Liver (tissue), 9 donors: ENCODE measurements around the gene CMTM7. TPM values are rescaled to one million over a fixed set of nuclear protein-coding genes. Genes with fewer than 3 reads are reported as not detected.
A peak's percentile ranks its signal among the peaks of the same experiment; 100 is the strongest.

ENCODE experiments used
- DNase-seq: peaks from one replicate; pipeline ENCODE4 v3.0.0-alpha.2; 2017; ENCODE audit warnings: low spot score
- H3K27ac ChIP-seq, 2 donors: one replicate each; pipeline ENCODE4 v1.7.0; 2013; ENCODE audit warnings: inconsistent platforms in 2 of 2, low read length in 2 of 2, control low read depth in 1 of 2, low read depth in 1 of 2, mild to moderate bottlenecking in 1 of 2
- H3K27me3 ChIP-seq, 4 donors: one replicate each; pipeline versions ENCODE4 v1.6.1 to v1.7.0; 2013; ENCODE audit warnings: low read length in 3 of 4, inconsistent platforms in 1 of 4, mild to moderate bottlenecking in 1 of 4, moderate library complexity in 1 of 4; ENCODE audit not compliant: control insufficient read depth in 4 of 4, insufficient read depth in 4 of 4
- H3K36me3 ChIP-seq, 4 donors: one replicate each; pipeline versions ENCODE4 v1.6.1 to v1.7.0; 2013; ENCODE audit warnings: low read length in 3 of 4, mild to moderate bottlenecking in 3 of 4, low read depth in 1 of 4, moderate library complexity in 1 of 4; ENCODE audit not compliant: control insufficient read depth in 4 of 4, insufficient read depth in 3 of 4
- H3K4me1 ChIP-seq, 4 donors: one replicate each; pipeline versions ENCODE4 v1.6.1 to v1.7.0; 2013; ENCODE audit warnings: low read length in 3 of 4, mild to moderate bottlenecking in 3 of 4, moderate library complexity in 1 of 4; ENCODE audit not compliant: control insufficient read depth in 4 of 4, insufficient read depth in 4 of 4
- H3K4me3 ChIP-seq, 3 donors: one replicate each; pipeline versions ENCODE4 v1.6.1 to v1.7.0; 2013; ENCODE audit warnings: low read length in 3 of 3, control low read depth in 1 of 3, low read depth in 1 of 3, mild to moderate bottlenecking in 1 of 3
- H3K9ac ChIP-seq, 2 donors: one replicate each; pipeline ENCODE4 v1.7.0; 2013; ENCODE audit warnings: low read length in 2 of 2, mild to moderate bottlenecking in 2 of 2, moderate library complexity in 2 of 2, control low read depth in 1 of 2, low read depth in 1 of 2
- H3K9me3 ChIP-seq, 4 donors: one replicate each; pipeline versions ENCODE4 v1.6.1 to v1.7.0; 2013; ENCODE audit warnings: low read length in 3 of 4; ENCODE audit not compliant: control insufficient read depth in 4 of 4
- EGR1 ChIP-seq, 2 donors: IDR thresholded peaks; 2 replicates each; pipeline ENCODE4 v1.6.1; 2016 to 2018; ENCODE audit warnings: antibody characterized with exemption in 2 of 2, low read depth in 2 of 2
- FOXA1 ChIP-seq: IDR thresholded peaks from 2 replicates; pipeline ENCODE4 v1.6.1; 2016; ENCODE audit warnings: antibody characterized with exemption
- FOXA2 ChIP-seq: IDR thresholded peaks from 2 replicates; pipeline ENCODE4 v1.6.1; 2016; ENCODE audit warnings: antibody characterized with exemption
- HNF4A ChIP-seq, 2 donors: conservative IDR thresholded peaks; 2 replicates each; pipeline ENCODE4 v1.6.1; 2016; ENCODE audit warnings: antibody characterized with exemption in 2 of 2, mild to moderate bottlenecking in 2 of 2
- HNF4G ChIP-seq: IDR thresholded peaks from 2 replicates; pipeline ENCODE4 v1.6.1; 2016; ENCODE audit warnings: antibody characterized with exemption
- JUND ChIP-seq, 2 donors: IDR thresholded peaks; 2 replicates each; pipeline ENCODE4 v1.6.1; 2016; ENCODE audit warnings: antibody characterized with exemption in 2 of 2
- NR2F2 ChIP-seq: IDR thresholded peaks from 2 replicates; pipeline ENCODE4 v1.6.1; 2016; ENCODE audit warnings: antibody characterized with exemption
- RAD21 ChIP-seq, 2 donors: IDR thresholded peaks; 2 replicates each; pipeline ENCODE4 v1.6.1; 2016; ENCODE audit warnings: antibody characterized with exemption in 2 of 2, mild to moderate bottlenecking in 2 of 2
- RXRA ChIP-seq, 2 donors: IDR thresholded peaks; 2 replicates each; pipeline ENCODE4 v1.6.1; 2017 to 2018; ENCODE audit warnings: antibody characterized with exemption in 2 of 2, mild to moderate bottlenecking in 1 of 2
- SP1 ChIP-seq: IDR thresholded peaks from 2 replicates; pipeline ENCODE4 v1.6.1; 2018; ENCODE audit warnings: antibody characterized with exemption, mild to moderate bottlenecking
- TAF1 ChIP-seq: conservative IDR thresholded peaks from 2 replicates; pipeline ENCODE4 v1.6.1; 2016; ENCODE audit warnings: antibody characterized with exemption, mild to moderate bottlenecking
- WGBS: extraction: QIAGEN DNeasy Blood & Tissue Kit; methylation state at CpG from one replicate; pipeline ENCODE4 v1.1.7; 2013; 5-methylcytosine and 5-hydroxymethylcytosine counted together
- polyA plus RNA-seq, 2 donors: library from polyadenylated mRNA; stranded (reverse) in 1 of 2; unstranded in 1 of 2; fragments of 200-250 nt in 1 of 2; fragments of >200 nt in 1 of 2; fragmentation: Nextera tagmentation in 1 of 2; extraction: Ambion mirVana in 1 of 2; gene quantifications; one replicate each; pipeline versions ENCODE4 v1.2.1 to v1.2.3, GENCODE V29; 2013 to 2015
- total RNA-seq, 2 donors: library from RNA; depleted of rRNA; stranded (reverse); fragments of >200 nt; gene quantifications; one replicate each; pipeline ENCODE4 v1.2.3, GENCODE V29; 2014
- TF ChIP-seq, protein P1 (sequence below): IDR thresholded peaks from 2 replicates; pipeline ENCODE4 v1.6.1; 2016; ENCODE audit warnings: antibody characterized with exemption
- TF ChIP-seq, protein P2 (sequence below): IDR thresholded peaks from 2 replicates; pipeline ENCODE4 v1.6.1; 2016; ENCODE audit warnings: antibody characterized with exemption
- TF ChIP-seq, protein P3 (sequence below): IDR thresholded peaks from 2 replicates; pipeline ENCODE4 v1.6.1; 2016; ENCODE audit warnings: antibody characterized with exemption, mild to moderate bottlenecking
- TF ChIP-seq, protein P4 (sequence below): fragments of 150-350 bp; IDR thresholded peaks from 2 replicates; pipeline ENCODE4 v1.5.1; 2017; ENCODE audit warnings: improper control_type of control experiment, low read depth, low read length; ENCODE audit not compliant: missing input control
- donor health status: healthy.
- donor health status: healthy.
- donor health status: healthy.
- donor health status: healthy.
- donor health status: healthy.

CMTM7 gene
- total and polyA plus RNA-seq, 4 donors: 3.6 to 20.3 (median 4.1) TPM

DNA sequence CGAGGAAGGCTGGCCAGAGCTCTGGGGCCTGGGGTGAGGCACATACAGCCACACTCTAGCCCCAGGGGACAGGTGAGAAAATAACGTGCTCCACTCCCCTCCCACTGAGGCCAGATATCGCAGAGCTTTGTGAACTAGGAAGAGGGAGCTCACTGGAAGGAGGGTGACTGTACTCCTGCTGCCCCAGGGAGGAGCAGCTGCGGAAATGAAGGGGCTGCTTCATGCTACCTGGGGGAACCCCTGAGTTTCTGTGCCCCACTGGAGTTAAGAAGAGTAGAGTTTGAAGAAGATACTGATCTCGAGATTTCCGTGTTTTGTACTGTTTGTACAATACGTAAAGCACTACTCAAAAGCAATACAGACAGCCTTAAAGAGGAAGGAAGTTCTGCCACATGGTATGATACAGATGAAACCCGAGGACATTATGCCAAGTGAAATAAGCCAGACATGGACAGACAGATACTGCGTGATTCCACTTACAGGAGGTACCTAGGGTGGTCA is 66.4 kb downstream of the CMTM7 start:
- Histone ChIP-seq H3K27ac (no peak overlapping the region), H3K4me1 (peaks cover 3 to 23% (median 17%) of the 10 kb centered on the region in 4 donors), H3K27me3 (no peaks in the 10 kb centered on the region), H3K36me3 (no peaks in the 10 kb centered on the region), H3K9ac (no peak overlapping the region), H3K9me3 (no peaks in the 10 kb centered on the region), H3K4me3 (no peak overlapping the region)
- TF ChIP-seq RXRA (IDR thresholded peaks at IDR 0.05) (no peak), HNF4G (no peak), TAF1 (no peak)
- TF ChIP-seq, protein P1, sequence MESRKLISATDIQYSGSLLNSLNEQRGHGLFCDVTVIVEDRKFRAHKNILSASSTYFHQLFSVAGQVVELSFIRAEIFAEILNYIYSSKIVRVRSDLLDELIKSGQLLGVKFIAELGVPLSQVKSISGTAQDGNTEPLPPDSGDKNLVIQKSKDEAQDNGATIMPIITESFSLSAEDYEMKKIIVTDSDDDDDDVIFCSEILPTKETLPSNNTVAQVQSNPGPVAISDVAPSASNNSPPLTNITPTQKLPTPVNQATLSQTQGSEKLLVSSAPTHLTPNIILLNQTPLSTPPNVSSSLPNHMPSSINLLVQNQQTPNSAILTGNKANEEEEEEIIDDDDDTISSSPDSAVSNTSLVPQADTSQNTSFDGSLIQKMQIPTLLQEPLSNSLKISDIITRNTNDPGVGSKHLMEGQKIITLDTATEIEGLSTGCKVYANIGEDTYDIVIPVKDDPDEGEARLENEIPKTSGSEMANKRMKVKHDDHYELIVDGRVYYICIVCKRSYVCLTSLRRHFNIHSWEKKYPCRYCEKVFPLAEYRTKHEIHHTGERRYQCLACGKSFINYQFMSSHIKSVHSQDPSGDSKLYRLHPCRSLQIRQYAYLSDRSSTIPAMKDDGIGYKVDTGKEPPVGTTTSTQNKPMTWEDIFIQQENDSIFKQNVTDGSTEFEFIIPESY: no peak
- TF ChIP-seq, protein P2, sequence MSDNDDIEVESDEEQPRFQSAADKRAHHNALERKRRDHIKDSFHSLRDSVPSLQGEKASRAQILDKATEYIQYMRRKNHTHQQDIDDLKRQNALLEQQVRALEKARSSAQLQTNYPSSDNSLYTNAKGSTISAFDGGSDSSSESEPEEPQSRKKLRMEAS: peak; percentile 44
- TF ChIP-seq, protein P3, sequence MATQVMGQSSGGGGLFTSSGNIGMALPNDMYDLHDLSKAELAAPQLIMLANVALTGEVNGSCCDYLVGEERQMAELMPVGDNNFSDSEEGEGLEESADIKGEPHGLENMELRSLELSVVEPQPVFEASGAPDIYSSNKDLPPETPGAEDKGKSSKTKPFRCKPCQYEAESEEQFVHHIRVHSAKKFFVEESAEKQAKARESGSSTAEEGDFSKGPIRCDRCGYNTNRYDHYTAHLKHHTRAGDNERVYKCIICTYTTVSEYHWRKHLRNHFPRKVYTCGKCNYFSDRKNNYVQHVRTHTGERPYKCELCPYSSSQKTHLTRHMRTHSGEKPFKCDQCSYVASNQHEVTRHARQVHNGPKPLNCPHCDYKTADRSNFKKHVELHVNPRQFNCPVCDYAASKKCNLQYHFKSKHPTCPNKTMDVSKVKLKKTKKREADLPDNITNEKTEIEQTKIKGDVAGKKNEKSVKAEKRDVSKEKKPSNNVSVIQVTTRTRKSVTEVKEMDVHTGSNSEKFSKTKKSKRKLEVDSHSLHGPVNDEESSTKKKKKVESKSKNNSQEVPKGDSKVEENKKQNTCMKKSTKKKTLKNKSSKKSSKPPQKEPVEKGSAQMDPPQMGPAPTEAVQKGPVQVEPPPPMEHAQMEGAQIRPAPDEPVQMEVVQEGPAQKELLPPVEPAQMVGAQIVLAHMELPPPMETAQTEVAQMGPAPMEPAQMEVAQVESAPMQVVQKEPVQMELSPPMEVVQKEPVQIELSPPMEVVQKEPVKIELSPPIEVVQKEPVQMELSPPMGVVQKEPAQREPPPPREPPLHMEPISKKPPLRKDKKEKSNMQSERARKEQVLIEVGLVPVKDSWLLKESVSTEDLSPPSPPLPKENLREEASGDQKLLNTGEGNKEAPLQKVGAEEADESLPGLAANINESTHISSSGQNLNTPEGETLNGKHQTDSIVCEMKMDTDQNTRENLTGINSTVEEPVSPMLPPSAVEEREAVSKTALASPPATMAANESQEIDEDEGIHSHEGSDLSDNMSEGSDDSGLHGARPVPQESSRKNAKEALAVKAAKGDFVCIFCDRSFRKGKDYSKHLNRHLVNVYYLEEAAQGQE: no peak
- 67% methylated on average over 9 of the region's 9 CpGs for WGBS
- DNase-seq: no peak

DNA sequence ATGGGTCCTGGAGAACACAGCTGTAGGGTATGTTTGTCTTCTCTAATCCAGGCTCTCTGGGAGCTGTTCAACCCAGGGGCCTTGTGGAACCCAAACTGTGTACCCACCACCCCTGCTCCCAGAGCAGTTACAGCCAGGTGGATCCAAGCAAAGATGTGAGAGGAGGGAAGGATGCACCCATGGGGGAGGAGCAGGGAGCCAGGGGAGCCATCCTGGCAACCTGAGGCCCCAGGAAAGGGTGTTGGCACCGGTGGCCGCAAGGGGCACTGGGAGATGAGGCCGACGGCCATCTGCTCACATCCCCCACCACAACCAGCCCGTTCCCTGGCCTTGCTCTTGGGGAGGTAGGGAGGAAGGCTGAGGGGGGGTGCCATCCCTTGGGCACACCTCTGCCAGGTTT is 67.8 kb downstream of the CMTM7 start:
- Histone ChIP-seq H3K9me3 (no peaks in the 10 kb centered on the region), H3K4me1 (peaks cover 3 to 21% (median 14%) of the 10 kb centered on the region in 4 donors), H3K27me3 (no peaks in the 10 kb centered on the region), H3K36me3 (no peaks in the 10 kb centered on the region), H3K4me3 (no peak overlapping the region), H3K9ac (no peak overlapping the region), H3K27ac (no peak overlapping the region)
- WGBS: 97% methylated on average over 5 of the region's 5 CpGs
- no peak for TF ChIP-seq FOXA1
- TF ChIP-seq JUND (IDR thresholded peaks at IDR 0.05): no peak
- TF ChIP-seq FOXA2: no peak
- TF ChIP-seq HNF4G: no peak
- no peak for TF ChIP-seq SP1
- TF ChIP-seq, protein P4, sequence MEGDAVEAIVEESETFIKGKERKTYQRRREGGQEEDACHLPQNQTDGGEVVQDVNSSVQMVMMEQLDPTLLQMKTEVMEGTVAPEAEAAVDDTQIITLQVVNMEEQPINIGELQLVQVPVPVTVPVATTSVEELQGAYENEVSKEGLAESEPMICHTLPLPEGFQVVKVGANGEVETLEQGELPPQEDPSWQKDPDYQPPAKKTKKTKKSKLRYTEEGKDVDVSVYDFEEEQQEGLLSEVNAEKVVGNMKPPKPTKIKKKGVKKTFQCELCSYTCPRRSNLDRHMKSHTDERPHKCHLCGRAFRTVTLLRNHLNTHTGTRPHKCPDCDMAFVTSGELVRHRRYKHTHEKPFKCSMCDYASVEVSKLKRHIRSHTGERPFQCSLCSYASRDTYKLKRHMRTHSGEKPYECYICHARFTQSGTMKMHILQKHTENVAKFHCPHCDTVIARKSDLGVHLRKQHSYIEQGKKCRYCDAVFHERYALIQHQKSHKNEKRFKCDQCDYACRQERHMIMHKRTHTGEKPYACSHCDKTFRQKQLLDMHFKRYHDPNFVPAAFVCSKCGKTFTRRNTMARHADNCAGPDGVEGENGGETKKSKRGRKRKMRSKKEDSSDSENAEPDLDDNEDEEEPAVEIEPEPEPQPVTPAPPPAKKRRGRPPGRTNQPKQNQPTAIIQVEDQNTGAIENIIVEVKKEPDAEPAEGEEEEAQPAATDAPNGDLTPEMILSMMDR: no peak
- TF ChIP-seq EGR1 (IDR thresholded peaks at IDR 0.05; ENCODE audit: low read depth in 2 of 2): no peak
- no peak for TF ChIP-seq NR2F2
- TF ChIP-seq, protein P3: no peak
- TF ChIP-seq HNF4A (conservative IDR thresholded peaks at IDR 0.05): no peak
- TF ChIP-seq, protein P1: no peak
- TF ChIP-seq RAD21 (IDR thresholded peaks at IDR 0.05): no peak
- no peak for DNase-seq
